GM12878 (cell line): Measurements from ENCODE around the gene KIAA1328. TPM values are rescaled to one million over a fixed set of nuclear protein-coding genes. Genes with fewer than 3 reads are reported as not detected.

Source experiments
- ATF7 ChIP-seq: fragments of 450-650 bp; IDR thresholded peaks from 2 replicates; pipeline ENCODE4 v1.6.1; 2016; ENCODE audit warnings: low read depth, mild to moderate bottlenecking
- CBX5 ChIP-seq: sonication (generic); IDR thresholded peaks from 2 replicates; pipeline ENCODE4 v1.6.1; 2016; ENCODE audit warnings: low read depth, moderate library complexity, mild to moderate bottlenecking, inconsistent platforms
- CHD2 ChIP-seq: IDR thresholded peaks from 2 replicates; pipeline ENCODE4 v1.6.1; 2011; ENCODE audit warnings: low read depth, low read length, improper control_type of control experiment, borderline replicate concordance
- EED ChIP-seq: sonication (generic); IDR thresholded peaks from 2 replicates; pipeline ENCODE4 v1.6.1; 2016; ENCODE audit warnings: antibody characterized with exemption, low read depth
- EP300 ChIP-seq, 2 experiments: fragments of 150-350 bp in 1 of 2; IDR thresholded peaks; 2 replicates each; pipeline ENCODE4 v1.6.1; 2011 to 2012; ENCODE audit warnings: low read depth in 2 of 2, low read length in 2 of 2, borderline replicate concordance in 1 of 2, improper control_type of control experiment in 1 of 2, inconsistent platforms in 1 of 2; ENCODE audit not compliant: control insufficient read depth in 1 of 2
- FOXK2 ChIP-seq: fragments of 450-650 bp; IDR thresholded peaks from 2 replicates; pipeline ENCODE4 v1.6.1; 2017; ENCODE audit warnings: mild to moderate bottlenecking, moderate library complexity
- HDAC2 ChIP-seq: fragments of 200-600 bp; sonication (generic); IDR thresholded peaks from 2 replicates; pipeline ENCODE4 v1.6.1; 2017
- HDAC6 ChIP-seq: fragments of 200-600 bp; sonication (generic); IDR thresholded peaks from one replicate; pipeline ENCODE4 v1.8.0; 2017; ENCODE audit warnings: antibody characterized with exemption; ENCODE audit not compliant: unreplicated experiment
- KDM1A ChIP-seq: fragments of 200-600 bp; sonication (generic); IDR thresholded peaks from 2 replicates; pipeline ENCODE4 v1.6.1; 2016; ENCODE audit warnings: borderline replicate concordance
- NBN ChIP-seq: fragments of 450-650 bp; IDR thresholded peaks from 2 replicates; pipeline ENCODE4 v1.6.1; 2016
- POLR2AphosphoS5 ChIP-seq: IDR thresholded peaks from 2 replicates; pipeline ENCODE4 v1.6.1; 2011; ENCODE audit warnings: mild to moderate bottlenecking, low read length, inconsistent platforms
- YBX1 ChIP-seq: fragments of 450-650 bp; IDR thresholded peaks from 2 replicates; pipeline ENCODE4 v1.6.1; 2016; ENCODE audit warnings: antibody characterized with exemption
- polyA plus RNA-seq, 11 experiments: library from polyadenylated mRNA; depleted of rRNA in 4 of 11; unstranded in 6 of 11; stranded (reverse) in 5 of 11; fragments of >200 nt; fragmentation: Nextera tagmentation in 4 of 11; fragmentation: Illumina TruSeq in 1 of 11; extraction: Ambion mirVana in 4 of 11; extraction: Trizol in 1 of 11; gene quantifications; 1 replicate in 1 of 11; 2 replicates in 10 of 11; pipeline versions ENCODE4 v1.2.1 to v1.2.3, GENCODE V29; 2011 to 2016; ENCODE audit warnings: inconsistent platforms in 2 of 11, missing spikeins in 2 of 11, low read depth in 1 of 11
- total RNA-seq, 4 experiments: library from RNA; depleted of rRNA in 3 of 4; stranded (reverse); fragments of >200 nt in 3 of 4; fragmentation: Illumina TruSeq in 1 of 4; extraction: Trizol in 1 of 4; gene quantifications; 2 replicates each; pipeline versions ENCODE4 v1.2.1 to v1.2.3, GENCODE V29; 2013 to 2021
- TF ChIP-seq, protein P1 (sequence below): fragments of 450-650 bp; formaldehyde crosslinking; IDR thresholded peaks from 2 replicates; pipeline ENCODE4 v1.5.0; 2022; ENCODE audit warnings: mild to moderate bottlenecking, missing genetic modification characterization

Gene KIAA1328
- total and polyA plus RNA-seq, 10 of the 15 experiments (the other 5 are each of a cell fraction or from before 2014, with no cell fraction given), result 3.1 to 7.1 (median 4.6) TPM

DNA sequence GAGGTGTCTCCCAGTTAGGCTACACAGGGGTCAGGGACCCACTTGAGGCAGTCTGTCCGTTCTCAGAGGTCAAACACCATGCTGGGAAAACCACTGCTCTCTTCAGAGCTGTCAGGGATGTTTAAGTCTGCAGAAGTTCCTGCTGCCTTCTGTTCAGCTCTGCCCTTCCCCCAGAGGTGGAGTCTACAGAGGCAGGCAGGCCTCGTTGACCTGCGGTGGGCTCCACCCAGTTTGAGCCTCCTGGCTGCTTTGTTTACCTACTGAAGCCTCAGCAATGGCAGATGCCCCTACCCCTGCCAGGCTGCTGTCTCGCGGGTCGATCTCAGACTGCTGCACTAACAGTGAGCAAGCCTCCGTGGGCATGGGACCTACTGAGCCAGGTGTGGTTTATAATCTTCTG is 390.3 kb downstream of the KIAA1328 start (continued):
- TF ChIP-seq, protein P1, sequence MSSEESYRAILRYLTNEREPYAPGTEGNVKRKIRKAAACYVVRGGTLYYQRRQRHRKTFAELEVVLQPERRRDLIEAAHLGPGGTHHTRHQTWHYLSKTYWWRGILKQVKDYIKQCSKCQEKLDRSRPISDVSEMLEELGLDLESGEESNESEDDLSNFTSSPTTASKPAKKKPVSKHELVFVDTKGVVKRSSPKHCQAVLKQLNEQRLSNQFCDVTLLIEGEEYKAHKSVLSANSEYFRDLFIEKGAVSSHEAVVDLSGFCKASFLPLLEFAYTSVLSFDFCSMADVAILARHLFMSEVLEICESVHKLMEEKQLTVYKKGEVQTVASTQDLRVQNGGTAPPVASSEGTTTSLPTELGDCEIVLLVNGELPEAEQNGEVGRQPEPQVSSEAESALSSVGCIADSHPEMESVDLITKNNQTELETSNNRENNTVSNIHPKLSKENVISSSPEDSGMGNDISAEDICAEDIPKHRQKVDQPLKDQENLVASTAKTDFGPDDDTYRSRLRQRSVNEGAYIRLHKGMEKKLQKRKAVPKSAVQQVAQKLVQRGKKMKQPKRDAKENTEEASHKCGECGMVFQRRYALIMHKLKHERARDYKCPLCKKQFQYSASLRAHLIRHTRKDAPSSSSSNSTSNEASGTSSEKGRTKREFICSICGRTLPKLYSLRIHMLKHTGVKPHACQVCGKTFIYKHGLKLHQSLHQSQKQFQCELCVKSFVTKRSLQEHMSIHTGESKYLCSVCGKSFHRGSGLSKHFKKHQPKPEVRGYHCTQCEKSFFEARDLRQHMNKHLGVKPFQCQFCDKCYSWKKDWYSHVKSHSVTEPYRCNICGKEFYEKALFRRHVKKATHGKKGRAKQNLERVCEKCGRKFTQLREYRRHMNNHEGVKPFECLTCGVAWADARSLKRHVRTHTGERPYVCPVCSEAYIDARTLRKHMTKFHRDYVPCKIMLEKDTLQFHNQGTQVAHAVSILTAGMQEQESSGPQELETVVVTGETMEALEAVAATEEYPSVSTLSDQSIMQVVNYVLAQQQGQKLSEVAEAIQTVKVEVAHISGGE, result no peak
- no peak for TF ChIP-seq FOXK2
- TF ChIP-seq YBX1, result no peak
- no peak for TF ChIP-seq POLR2AphosphoS5
- TF ChIP-seq EP300 (IDR thresholded peaks at IDR 0.05; ENCODE audit: borderline replicate concordance in 1 of 2, control insufficient read depth in 1 of 2, low read depth in 2 of 2, low read length in 2 of 2), result no peak
- no peak for TF ChIP-seq EED
- TF ChIP-seq CHD2, result no peak
- no peak for TF ChIP-seq KDM1A
- TF ChIP-seq NBN, result no peak
- no peak for TF ChIP-seq CBX5
- no peak for TF ChIP-seq HDAC2
- TF ChIP-seq HDAC6, result no peak
- no peak for TF ChIP-seq ATF7
